Upper lobe of left lung (tissue), 6 donors: Measurements from ENCODE around the gene B4GALNT3. TPM values are rescaled to one million over a fixed set of nuclear protein-coding genes. Genes with fewer than 3 reads are reported as not detected.

Experiments
- ATAC-seq, 2 donors: fragments of 200-7000 bp; cut with Tn5 transposase; one replicate each; pipeline ENCODE4 v1.9.1; 2022; ENCODE audit warnings: mild to moderate bottlenecking in 2 of 2, moderate library complexity in 2 of 2; ENCODE audit not compliant: low FRiP score in 2 of 2
- DNase-seq, 2 donors: peaks; one replicate each; pipeline ENCODE4 v3.0.0-alpha.2; 2019 to 2020
- H3K27ac ChIP-seq, 4 donors: fragments of 200-600 bp; sonication (generic); one replicate each; pipeline ENCODE4 v1.5.1; 2016 to 2019
- H3K27me3 ChIP-seq, 4 donors: fragments of 200-600 bp; sonication (generic); one replicate each; pipeline ENCODE4 v1.5.1; 2017 to 2019
- H3K36me3 ChIP-seq, 4 donors: fragments of 200-600 bp; sonication (generic); one replicate each; pipeline ENCODE4 v1.5.1; 2016 to 2019
- H3K4me1 ChIP-seq, 4 donors: fragments of 200-600 bp; sonication (generic); one replicate each; pipeline ENCODE4 v1.5.1; 2018 to 2019
- H3K4me3 ChIP-seq, 4 donors: fragments of 200-600 bp; sonication (generic); one replicate each; pipeline ENCODE4 v1.5.1; 2017 to 2019; ENCODE audit warnings: mild to moderate bottlenecking in 2 of 4, moderate library complexity in 1 of 4
- H3K9me3 ChIP-seq, 4 donors: fragments of 200-600 bp; sonication (generic); one replicate each; pipeline ENCODE4 v1.5.1; 2018 to 2019
- CTCF ChIP-seq, 6 experiments: fragments of 450-650 bp in 4 of 6; fragments of 200-600 bp in 2 of 6; sonication (generic) in 2 of 6; IDR thresholded peaks; one replicate each; pipeline ENCODE4 v1.5.1; 2016 to 2019; ENCODE audit warnings: antibody characterized with exemption in 6 of 6
- EP300 ChIP-seq, 4 donors: sonication (generic); formaldehyde crosslinking; IDR thresholded peaks; one replicate each; pipeline ENCODE4 v1.5.1; 2017; ENCODE audit warnings: antibody characterized with exemption in 4 of 4, control low read depth in 2 of 4
- POLR2A ChIP-seq, 4 donors: fragments of 450-650 bp; IDR thresholded peaks; one replicate each; pipeline ENCODE4 v1.5.1; 2016 to 2017; ENCODE audit warnings: antibody characterized with exemption in 4 of 4, mild to moderate bottlenecking in 2 of 4
- POLR2AphosphoS5 ChIP-seq, 2 donors: sonication (generic); formaldehyde crosslinking; IDR thresholded peaks; one replicate each; pipeline ENCODE4 v1.5.1; 2017; ENCODE audit warnings: antibody characterized with exemption in 2 of 2
- WGBS, 2 donors: methylation state at CpG; one replicate each; pipeline ENCODE4 v1.1.5; 2017 to 2018; 5-methylcytosine and 5-hydroxymethylcytosine counted together
- total RNA-seq, 6 donors: library from RNA; depleted of rRNA in 4 of 6; stranded (reverse); fragments of >200 nt in 4 of 6; gene quantifications; one replicate each; pipeline versions ENCODE4 v1.1.0 to v1.2.1, GENCODE V29; 2016 to 2021
- donor health status: DM: no; HTN: no; CAD: no; lungs with moderate emphysema.
- donor health status: DM: no; HTN: yes; CAD: no; lungs with severe emphysema.

B4GALNT3 gene
- total RNA-seq, 6 donors from 2014 or later, result 22.2 to 36.0 (median 26.9) TPM

- no peaks in the 10 kb centered on the region for H3K36me3 ChIP-seq
- ATAC-seq (no peak), DNase-seq (peak in 1 of 2 donors; percentile 3)
- whole genome bisulfite sequencing, 2 donors, result 94 to 95% methylated on average over 11 of the region's 11 CpGs
- no peaks in the 10 kb centered on the region for H3K4me1 ChIP-seq
- no peak overlapping the region for H3K4me3 ChIP-seq
- H3K9me3 ChIP-seq, result no peaks in the 10 kb centered on the region
- no peak overlapping the region for H3K27ac ChIP-seq
- TF ChIP-seq POLR2A (IDR thresholded peaks at IDR 0.05), result no peak
- TF ChIP-seq EP300 (IDR thresholded peaks at IDR 0.05), result no peak
- TF ChIP-seq CTCF (IDR thresholded peaks at IDR 0.05), result no peak
- no peak for TF ChIP-seq POLR2AphosphoS5 (IDR thresholded peaks at IDR 0.05)
- H3K27me3 ChIP-seq, result no peaks in the 10 kb centered on the region
Observed at GRCh38 chr12:592024-592505, 132.3 kb downstream of the B4GALNT3 start.

GRCh38 chr12:593396-594270, 133.9 kb downstream of the B4GALNT3 start:
- no peak overlapping the region for H3K4me3 ChIP-seq
- no peaks in the 10 kb centered on the region for H3K36me3 ChIP-seq
- H3K27ac ChIP-seq, result no peak overlapping the region
- no peaks in the 10 kb centered on the region for H3K27me3 ChIP-seq
- DNase-seq (peak in 1 of 2 donors; percentile 16), ATAC-seq (no peak)
- no peaks in the 10 kb centered on the region for H3K9me3 ChIP-seq
- peaks cover 0 to 10% (median 8%) of the 10 kb centered on the region in 4 donors for H3K4me1 ChIP-seq
- WGBS, 2 donors, result 79 to 83% methylated on average over 7 of the region's 7 CpGs
- TF ChIP-seq CTCF (IDR thresholded peaks at IDR 0.05), result no peak
- no peak for TF ChIP-seq POLR2A (IDR thresholded peaks at IDR 0.05)
- TF ChIP-seq POLR2AphosphoS5 (IDR thresholded peaks at IDR 0.05), result no peak
- no peak for TF ChIP-seq EP300 (IDR thresholded peaks at IDR 0.05)

GRCh38 chr12:597926-598568, 138.3 kb downstream of the B4GALNT3 start:
- TF ChIP-seq POLR2AphosphoS5 (IDR thresholded peaks at IDR 0.05), result no peak
- no peak for TF ChIP-seq EP300 (IDR thresholded peaks at IDR 0.05)
- TF ChIP-seq POLR2A (IDR thresholded peaks at IDR 0.05), result no peak
- TF ChIP-seq CTCF (IDR thresholded peaks at IDR 0.05), result no peak
- Histone ChIP-seq H3K4me3 (no peak overlapping the region), H3K27ac (peak overlapping the region in 1 of 4 donors; percentile 5), H3K36me3 (no peaks in the 10 kb centered on the region), H3K9me3 (no peaks in the 10 kb centered on the region), H3K27me3 (no peaks in the 10 kb centered on the region), H3K4me1 (peaks cover 0 to 11% (median 10%) of the 10 kb centered on the region in 4 donors)
- DNase-seq (no peak), ATAC-seq (peak in 1 of 2 donors; percentile 78)
- 34 to 43% methylated on average over 13 of the region's 13 CpGs for WGBS, 2 donors

GRCh38 chr12:599756-600155, 140.0 kb downstream of the B4GALNT3 start:
- DNase-seq, result peak; percentile 14 to 71
- WGBS, 2 donors, result 93% methylated on average over 8 to 13 of the region's 13 CpGs

More at GRCh38 chr12:599756-600155, 140.0 kb downstream of the B4GALNT3 start:
- no peaks in the 10 kb centered on the region for H3K9me3 ChIP-seq
- ATAC-seq, result no peak
- H3K4me1 ChIP-seq, result peaks cover 0 to 11% (median 10%) of the 10 kb centered on the region in 4 donors
- no peaks in the 10 kb centered on the region for H3K36me3 ChIP-seq
- TF ChIP-seq POLR2A (IDR thresholded peaks at IDR 0.05) (no peak), CTCF (IDR thresholded peaks at IDR 0.05) (no peak), EP300 (IDR thresholded peaks at IDR 0.05) (no peak), POLR2AphosphoS5 (IDR thresholded peaks at IDR 0.05) (no peak)
- no peaks in the 10 kb centered on the region for H3K27me3 ChIP-seq
- no peak overlapping the region for H3K4me3 ChIP-seq
- H3K27ac ChIP-seq, result no peak overlapping the region
